ENCODE data around the gene CLPX. TPM values are rescaled to one million over a fixed set of nuclear protein-coding genes. Genes with fewer than 3 reads are reported as not detected.
A peak's percentile ranks its signal among the peaks of the same experiment; 100 is the strongest.

Gene CLPX
- total RNA-seq, 1 donor from 2014 or later = 45.3 TPM

DNA sequence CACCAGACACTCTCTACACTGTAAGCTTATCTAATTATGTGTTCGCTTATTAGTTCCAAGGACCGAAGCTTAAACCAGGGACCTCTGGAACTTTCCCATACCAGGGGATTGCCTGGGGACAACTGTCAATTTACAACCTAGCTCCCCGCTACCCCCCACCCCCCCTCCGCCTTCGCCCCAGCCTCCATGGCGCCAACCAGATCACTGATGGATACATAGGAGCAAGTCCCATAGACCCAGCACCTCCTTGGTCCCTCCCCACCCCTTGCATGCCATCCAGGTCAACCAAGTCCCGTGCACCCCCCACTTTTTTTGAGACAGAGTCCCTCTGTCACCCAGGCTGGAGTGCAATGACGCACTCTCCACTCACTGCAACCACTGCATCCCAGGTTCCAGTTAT lies 50.6 kb downstream of the CLPX start:
- DNase-seq (ENCODE audit: low read depth) (no peak), FAIRE-seq (no peak)
- H3K27me3 ChIP-seq (ENCODE audit: control insufficient read depth, insufficient read depth, low read length) = no peaks in the 10 kb centered on the region
- H3K36me3 ChIP-seq (ENCODE audit: control insufficient read depth, insufficient read depth, low read length) = peaks cover 4% of the 10 kb centered on the region
- TF ChIP-seq, protein P1, sequence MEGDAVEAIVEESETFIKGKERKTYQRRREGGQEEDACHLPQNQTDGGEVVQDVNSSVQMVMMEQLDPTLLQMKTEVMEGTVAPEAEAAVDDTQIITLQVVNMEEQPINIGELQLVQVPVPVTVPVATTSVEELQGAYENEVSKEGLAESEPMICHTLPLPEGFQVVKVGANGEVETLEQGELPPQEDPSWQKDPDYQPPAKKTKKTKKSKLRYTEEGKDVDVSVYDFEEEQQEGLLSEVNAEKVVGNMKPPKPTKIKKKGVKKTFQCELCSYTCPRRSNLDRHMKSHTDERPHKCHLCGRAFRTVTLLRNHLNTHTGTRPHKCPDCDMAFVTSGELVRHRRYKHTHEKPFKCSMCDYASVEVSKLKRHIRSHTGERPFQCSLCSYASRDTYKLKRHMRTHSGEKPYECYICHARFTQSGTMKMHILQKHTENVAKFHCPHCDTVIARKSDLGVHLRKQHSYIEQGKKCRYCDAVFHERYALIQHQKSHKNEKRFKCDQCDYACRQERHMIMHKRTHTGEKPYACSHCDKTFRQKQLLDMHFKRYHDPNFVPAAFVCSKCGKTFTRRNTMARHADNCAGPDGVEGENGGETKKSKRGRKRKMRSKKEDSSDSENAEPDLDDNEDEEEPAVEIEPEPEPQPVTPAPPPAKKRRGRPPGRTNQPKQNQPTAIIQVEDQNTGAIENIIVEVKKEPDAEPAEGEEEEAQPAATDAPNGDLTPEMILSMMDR (IDR thresholded peaks at IDR 0.05; ENCODE audit: insufficient read depth, low read length, severe bottlenecking) = no peak
- no peak overlapping the region for H3K4me3 ChIP-seq (ENCODE audit: low read depth, low read length)

DNA sequence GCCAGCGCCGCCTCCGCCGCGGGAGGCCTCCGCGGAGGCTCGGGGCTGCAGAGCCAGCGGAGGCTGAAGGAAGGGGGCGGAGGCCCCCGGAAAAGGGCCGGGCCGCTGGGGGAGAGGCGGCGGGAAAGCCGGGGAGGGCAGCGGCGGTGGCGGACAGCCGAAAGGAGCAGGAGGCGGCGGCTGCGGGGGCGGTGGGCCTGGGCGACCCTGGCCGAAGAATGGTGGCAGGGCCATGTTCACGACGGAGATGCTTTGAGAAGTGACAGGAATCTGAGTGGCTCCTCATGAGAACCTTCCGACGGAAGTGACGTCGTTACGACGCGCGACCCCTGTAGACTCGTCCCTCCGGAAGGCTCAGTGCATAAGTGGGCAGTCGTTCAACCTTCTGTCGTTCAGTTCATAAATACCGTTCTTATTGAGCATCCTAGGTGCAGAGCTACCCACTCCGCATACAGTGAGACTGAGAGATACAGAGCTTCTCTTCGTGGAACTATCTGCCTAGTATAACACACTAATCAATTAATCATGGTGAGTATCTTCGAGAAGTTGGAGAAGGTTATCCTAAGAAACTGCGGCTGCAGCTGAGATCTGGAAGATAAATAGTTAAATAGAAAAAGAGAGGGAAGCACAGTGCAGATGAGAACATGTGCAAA lies 51.5 kb downstream of the CLPX start, which contains the start of gene PDCD7:
TSS of gene PDCD7 (minus strand) at position 261 of the 653 bp plus-strand sequence. CDS start at position 234, 27 bp downstream.
- Histone ChIP-seq H3K27me3 (ENCODE audit: control insufficient read depth, insufficient read depth, low read length) (no peaks in the 10 kb centered on the region), H3K4me3 (ENCODE audit: low read depth, low read length) (peak within 1 kb of the TSS; percentile 71), H3K36me3 (ENCODE audit: control insufficient read depth, insufficient read depth, low read length) (peaks cover 9% of the 10 kb centered on the region)
- DNase-seq (ENCODE audit: low read depth) = peak; percentile 82
- TF ChIP-seq, protein P1 (IDR thresholded peaks at IDR 0.05; ENCODE audit: insufficient read depth, low read length, severe bottlenecking) = no peak
- FAIRE-seq = no peak

GRCh38 chr15:65132878-65133547 lies 52.1 kb downstream of the CLPX start:
- no peaks in the 10 kb centered on the region for H3K27me3 ChIP-seq (ENCODE audit: control insufficient read depth, insufficient read depth, low read length)
- DNase-seq (ENCODE audit: low read depth) (peak; percentile 20), FAIRE-seq (no peak)
- TF ChIP-seq, protein P1 (IDR thresholded peaks at IDR 0.05; ENCODE audit: insufficient read depth, low read length, severe bottlenecking) = no peak
- peak overlapping the region; percentile 71 for H3K4me3 ChIP-seq (ENCODE audit: low read depth, low read length)
- peaks cover 15% of the 10 kb centered on the region for H3K36me3 ChIP-seq (ENCODE audit: control insufficient read depth, insufficient read depth, low read length)

GRCh38 chr15:65130941-65131340 lies 54.2 kb downstream of the CLPX start:
- Histone ChIP-seq H3K4me3 (ENCODE audit: low read depth, low read length) (no peak overlapping the region), H3K27me3 (ENCODE audit: control insufficient read depth, insufficient read depth, low read length) (no peaks in the 10 kb centered on the region), H3K36me3 (ENCODE audit: control insufficient read depth, insufficient read depth, low read length) (peaks cover 21% of the 10 kb centered on the region)
- TF ChIP-seq, protein P1 (IDR thresholded peaks at IDR 0.05; ENCODE audit: insufficient read depth, low read length, severe bottlenecking) = no peak
- FAIRE-seq (no peak), DNase-seq (ENCODE audit: low read depth) (peak; percentile 5)

DNA sequence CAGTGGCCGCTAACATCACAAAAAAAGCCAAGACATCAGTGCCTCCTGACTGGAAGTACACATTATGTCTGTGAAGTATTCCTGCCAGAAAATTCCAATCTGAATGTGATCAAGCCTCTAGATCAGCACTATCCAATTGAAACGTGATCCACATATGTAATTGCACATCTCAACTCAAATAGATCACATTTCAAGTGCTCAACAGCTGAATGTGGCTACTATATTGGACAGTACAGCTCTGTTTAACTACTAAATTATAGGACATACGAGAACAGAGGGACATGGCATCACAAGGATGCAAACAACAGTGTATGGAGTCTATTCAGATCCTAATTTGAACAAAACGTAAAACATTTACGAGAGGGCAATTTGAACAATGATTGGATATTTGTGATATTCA lies 69.6 kb downstream of the CLPX start:
- DNase-seq (ENCODE audit: low read depth) = no peak
- FAIRE-seq = no peak
- Histone ChIP-seq H3K27me3 (ENCODE audit: control insufficient read depth, insufficient read depth, low read length) (no peaks in the 10 kb centered on the region), H3K36me3 (ENCODE audit: control insufficient read depth, insufficient read depth, low read length) (peaks cover 13% of the 10 kb centered on the region), H3K4me3 (ENCODE audit: low read depth, low read length) (no peak overlapping the region)
- TF ChIP-seq, protein P1 (IDR thresholded peaks at IDR 0.05; ENCODE audit: insufficient read depth, low read length, severe bottlenecking) = no peak
